ENCODE measurements around the gene TRAPPC14.
A peak's percentile ranks its signal among the peaks of the same experiment; 100 is the strongest.
"Not testable (repeated sequence)": the region's sequence is repeated elsewhere in the genome, so short reads cannot be mapped to it uniquely, and the experiment has no call there.

The TRAPPC14 gene

GRCh38 chr7:100158229-100159098 lies at the start of gene TRAPPC14:
Gene TRAPPC14 (minus strand): TSS chr7:100158723. CDS start chr7:100158499, 224 bp downstream.
- peak; percentile 96 for DNase-seq

GRCh38 chr7:100204454-100204853 lies 45.9 kb upstream of the TRAPPC14 start:
- no peak for DNase-seq

GRCh38 chr7:100200693-100201092 lies 42.2 kb upstream of the TRAPPC14 start:
- no peak for DNase-seq

GRCh38 chr7:100198266-100198665 lies 39.7 kb upstream of the TRAPPC14 start:
- no peak for DNase-seq

GRCh38 chr7:100195901-100196322 lies 37.4 kb upstream of the TRAPPC14 start:
- not testable (repeated sequence) for DNase-seq

GRCh38 chr7:100195222-100195621 lies 36.7 kb upstream of the TRAPPC14 start:
- no peak for DNase-seq

GRCh38 chr7:100192969-100193368 lies 34.4 kb upstream of the TRAPPC14 start:
- no peak for DNase-seq

GRCh38 chr7:100192281-100192862 lies 33.8 kb upstream of the TRAPPC14 start:
- not testable (repeated sequence) for DNase-seq

- DNase-seq, result no peak
Observed at GRCh38 chr7:100191775-100192174, 33.3 kb upstream of the TRAPPC14 start.

- no peak for DNase-seq
Observed at GRCh38 chr7:100190048-100190711, 31.7 kb upstream of the TRAPPC14 start.

- no peak for DNase-seq
Observed at GRCh38 chr7:100189061-100189460, 30.5 kb upstream of the TRAPPC14 start.

- no peak for DNase-seq
Observed at GRCh38 chr7:100185726-100186125, 27.2 kb upstream of the TRAPPC14 start.

- DNase-seq, result not testable (repeated sequence)
Observed at GRCh38 chr7:100183090-100183489, 24.6 kb upstream of the TRAPPC14 start.

- not testable (repeated sequence) for DNase-seq
Observed at GRCh38 chr7:100182616-100183015, 24.1 kb upstream of the TRAPPC14 start.

- not testable (repeated sequence) for DNase-seq
Observed at GRCh38 chr7:100180084-100180483, 21.6 kb upstream of the TRAPPC14 start.

- DNase-seq, result peak; percentile 97
Observed at GRCh38 chr7:100177045-100178001, 18.8 kb upstream of the TRAPPC14 start, which contains the start of the genes GPC2 and STAG3. Gene GPC2 (minus strand): TSS chr7:100177381. CDS start chr7:100177199, 182 bp downstream. Gene STAG3 (plus strand): TSS chr7:100177918. CDS start chr7:100180557, 2,639 bp downstream.

- no peak for DNase-seq
Observed at GRCh38 chr7:100176096-100177044, 17.8 kb upstream of the TRAPPC14 start.

- no peak for DNase-seq
Observed at GRCh38 chr7:100175296-100175935, 16.9 kb upstream of the TRAPPC14 start.

GRCh38 chr7:100174582-100174981 lies 16.1 kb upstream of the TRAPPC14 start:
- DNase-seq, result no peak

GRCh38 chr7:100173806-100174495 lies 15.4 kb upstream of the TRAPPC14 start:
- no peak for DNase-seq
